Skin epidermis (tissue), 12 donors: ENCODE results near the gene CXCR4.
A peak's percentile ranks its signal among the peaks of the same experiment; 100 is the strongest.

Experiments
- H3K27ac ChIP-seq, 21 experiments: fragments of 200-600 bp; sonication (generic) in 11 of 21; one replicate each; pipeline ENCODE4 v1.5.0; 2020; ENCODE audit warnings: mild to moderate bottlenecking in 3 of 21, inconsistent platforms in 2 of 21, moderate library complexity in 2 of 21
- H3K4me3 ChIP-seq, 7 experiments: fragments of 200-600 bp; sonication (generic) in 2 of 7; one replicate each; pipeline ENCODE4 v1.5.0; 2020; ENCODE audit warnings: inconsistent platforms in 2 of 7, mild to moderate bottlenecking in 2 of 7, moderate library complexity in 1 of 7

Gene CXCR4

GRCh38 chr2:136133176-136133575 is 15.2 kb upstream of the CXCR4 start:
- Histone ChIP-seq H3K4me3 (no peak overlapping the region), H3K27ac (peak overlapping the region in 11 of 21 experiments; percentile 4 to 97 (median 73))

GRCh38 chr2:136132825-136133155 is 14.8 kb upstream of the CXCR4 start:
- no peak overlapping the region for H3K4me3 ChIP-seq

GRCh38 chr2:136131961-136132824 is 14.2 kb upstream of the CXCR4 start:
- H3K4me3 ChIP-seq = no peak overlapping the region
- H3K27ac ChIP-seq = peak overlapping the region in 14 of 21 experiments; percentile 4 to 97 (median 64)

More at GRCh38 chr2:136132825-136133155, 14.8 kb upstream of the CXCR4 start:
- peak overlapping the region in 10 of 21 experiments; percentile 4 to 97 (median 77) for H3K27ac ChIP-seq

- H3K4me3 ChIP-seq = no peak overlapping the region
- peak overlapping the region in 12 of 21 experiments; percentile 19 to 97 (median 77) for H3K27ac ChIP-seq
Measured at GRCh38 chr2:136131484-136131960, 13.6 kb upstream of the CXCR4 start.

GRCh38 chr2:136130511-136130910 is 12.6 kb upstream of the CXCR4 start:
- Histone ChIP-seq H3K27ac (peak overlapping the region in 7 of 21 experiments; percentile 41 to 97 (median 84)), H3K4me3 (no peak overlapping the region)

GRCh38 chr2:136130045-136130444 is 12.1 kb upstream of the CXCR4 start:
- H3K27ac ChIP-seq = peak overlapping the region in 9 of 21 experiments; percentile 12 to 97 (median 84)

GRCh38 chr2:136129601-136130000 is 11.7 kb upstream of the CXCR4 start:
- H3K27ac ChIP-seq = peak overlapping the region in 9 of 21 experiments; percentile 12 to 97 (median 84)
- no peak overlapping the region for H3K4me3 ChIP-seq

More at GRCh38 chr2:136130045-136130444, 12.1 kb upstream of the CXCR4 start:
- H3K4me3 ChIP-seq = no peak overlapping the region

GRCh38 chr2:136128905-136129304 is 11.0 kb upstream of the CXCR4 start:
- H3K4me3 ChIP-seq = no peak overlapping the region
- H3K27ac ChIP-seq = peak overlapping the region in 7 of 21 experiments; percentile 55 to 97 (median 84)

- peak overlapping the region in 5 of 21 experiments; percentile 55 to 93 (median 84) for H3K27ac ChIP-seq
- no peak overlapping the region for H3K4me3 ChIP-seq
Measured at GRCh38 chr2:136128366-136128765, 10.4 kb upstream of the CXCR4 start.

GRCh38 chr2:136127356-136127755 is 9.4 kb upstream of the CXCR4 start:
- Histone ChIP-seq H3K4me3 (no peak overlapping the region), H3K27ac (peak overlapping the region in 5 of 21 experiments; percentile 6 to 93 (median 39))

- Histone ChIP-seq H3K4me3 (no peak overlapping the region), H3K27ac (peak overlapping the region in 3 of 21 experiments; percentile 6 to 55 (median 35))
Measured at GRCh38 chr2:136126421-136126926, 8.5 kb upstream of the CXCR4 start.

- H3K27ac ChIP-seq = peak overlapping the region in 1 of 21 experiments; percentile 39
- H3K4me3 ChIP-seq = no peak overlapping the region
Measured at GRCh38 chr2:136126021-136126420, 8.1 kb upstream of the CXCR4 start.

- Histone ChIP-seq H3K27ac (peak overlapping the region in 2 of 21 experiments; percentile 24 to 39), H3K4me3 (no peak overlapping the region)
Measured at GRCh38 chr2:136125236-136125635, 7.3 kb upstream of the CXCR4 start.

- H3K4me3 ChIP-seq = no peak overlapping the region
- H3K27ac ChIP-seq = peak overlapping the region in 2 of 21 experiments; percentile 24 to 39
Measured at GRCh38 chr2:136124805-136125204, 6.9 kb upstream of the CXCR4 start.

- Histone ChIP-seq H3K27ac (no peak overlapping the region), H3K4me3 (no peak overlapping the region)
Measured at GRCh38 chr2:136122661-136123060, 4.7 kb upstream of the CXCR4 start.

- Histone ChIP-seq H3K27ac (no peak overlapping the region), H3K4me3 (no peak overlapping the region)
Measured at GRCh38 chr2:136121204-136121910, 3.4 kb upstream of the CXCR4 start.

GRCh38 chr2:136119717-136120675 is 2.0 kb upstream of the CXCR4 start:
- peak overlapping the region in 5 of 7 experiments; percentile 46 to 69 (median 59) for H3K4me3 ChIP-seq

GRCh38 chr2:136118819-136119716 is 1.1 kb upstream of the CXCR4 start:
- peak overlapping the region in 16 of 21 experiments; percentile 9 to 93 (median 79) for H3K27ac ChIP-seq
- peak overlapping the region; percentile 46 to 69 (median 59) for H3K4me3 ChIP-seq

More at GRCh38 chr2:136119717-136120675, 2.0 kb upstream of the CXCR4 start:
- H3K27ac ChIP-seq = peak overlapping the region in 8 of 21 experiments; percentile 18 to 93 (median 84)
